Measurements from ENCODE around the gene KMT2C. TPM values are rescaled to one million over a fixed set of nuclear protein-coding genes. Genes with fewer than 3 reads are reported as not detected.

The KMT2C gene
- total and polyA plus RNA-seq, 2 of the 8 experiments (the other 6 are each of a cell fraction or from before 2014, with no cell fraction given) = 9.1 to 40.8 TPM

DNA sequence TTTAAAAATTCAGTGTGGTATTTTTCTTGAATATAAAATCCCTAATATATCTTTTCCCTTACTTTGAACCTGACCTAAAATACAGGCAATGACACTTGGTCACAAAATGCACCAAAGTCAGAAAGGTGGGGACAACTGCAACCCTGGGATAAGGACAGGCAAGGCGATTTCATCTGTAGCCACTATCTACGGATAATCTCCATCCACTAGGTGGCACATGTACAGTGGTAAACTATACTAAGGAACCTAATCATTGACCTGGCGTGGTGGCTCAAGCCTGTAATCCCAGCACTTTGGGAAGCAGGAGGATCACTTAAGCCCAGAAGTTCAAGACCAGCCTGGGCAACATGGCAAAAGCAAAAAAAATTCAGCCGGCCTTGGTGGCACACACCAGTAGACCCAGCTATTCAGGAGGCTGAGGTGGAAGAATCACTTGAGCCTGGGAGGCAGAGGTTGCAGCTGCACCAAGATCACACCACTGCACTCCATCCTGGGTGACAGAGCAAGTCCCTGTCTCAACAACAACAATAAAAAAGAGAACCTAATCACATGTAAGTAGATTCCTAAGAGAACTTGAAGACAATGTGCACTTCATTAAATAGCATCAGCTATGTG, 98.9 kb downstream of the KMT2C start:
- no peak overlapping the region for H3K4me2 ChIP-seq (ENCODE audit: insufficient read depth in 1 of 2, low read depth in 2 of 2, low read length in 2 of 2)
- peaks cover 0 to 3% (median 0%) of the 10 kb centered on the region in 4 experiments; a peak in 2 of 7 replicates for H3K4me1 ChIP-seq (replicated peaks in 1 of 4; ENCODE audit: control insufficient read depth in 3 of 4, insufficient read depth in 4 of 4, low read length in 3 of 4)
- DNase-seq (ENCODE audit: low read depth in 1 of 2, low spot score in 2 of 2) (no peak), FAIRE-seq (peak; percentile 89)
- no peak overlapping the region for H2AK5ac ChIP-seq (ENCODE audit: low read depth, low read length)
- no peak overlapping the region for H2BK15ac ChIP-seq (ENCODE audit: low read length)
- no peak overlapping the region for H3K4me3 ChIP-seq (ENCODE audit: extremely low read depth in 1 of 4, insufficient read depth in 2 of 4, low read depth in 3 of 4, low read length in 4 of 4)
- no peak overlapping the region for H3K4ac ChIP-seq (replicated peaks; ENCODE audit: insufficient read length, low read depth, low read length)
- H3K79me1 ChIP-seq (ENCODE audit: low read depth, low read length) = no peaks in the 10 kb centered on the region; the same call in 1 of the 2 replicates
- no peak overlapping the region for H3K27ac ChIP-seq (ENCODE audit: low read depth, low read length)
- no peak overlapping the region for H2BK20ac ChIP-seq (ENCODE audit: low read length)
- H2AFZ ChIP-seq (ENCODE audit: low read length) = no peak overlapping the region
- H3K9ac ChIP-seq (replicated peaks in 1 of 4; ENCODE audit: extremely low read depth in 1 of 4, low read depth in 3 of 4, low read length in 3 of 4) = no peak overlapping the region
- no peaks in the 10 kb centered on the region for H3K36me3 ChIP-seq (ENCODE audit: control insufficient read depth in 2 of 4, insufficient read depth in 4 of 4, low read length in 3 of 4)
- H3K18ac ChIP-seq (ENCODE audit: extremely low read depth, low read length) = no peak overlapping the region
- no peak overlapping the region for H2BK12ac ChIP-seq (ENCODE audit: low read depth, low read length)
- 47% methylated on average over 4 of the region's 4 CpGs; no CpG with 5 or more reads in 1 of the 2 experiments for WGBS, 2 experiments (ENCODE audit: extremely low coverage in 1 of 2, insufficient coverage in 1 of 2, insufficient read length in 1 of 2, insufficient replicate concordance in 2 of 2, low coverage in 1 of 2, low lambda C conversion rate in 2 of 2, missing lambda C conversion rate in 1 of 2)
- no peaks in the 10 kb centered on the region for H4K20me1 ChIP-seq (replicated peaks in 1 of 2; ENCODE audit: control insufficient read depth in 1 of 2, insufficient read depth in 2 of 2, low read length in 2 of 2)
- H3K56ac ChIP-seq (replicated peaks; ENCODE audit: insufficient read length, low read depth, low read length) = no peak overlapping the region
- no peak overlapping the region for H2BK5ac ChIP-seq (ENCODE audit: low read depth, low read length)
- H4K91ac ChIP-seq (replicated peaks; ENCODE audit: insufficient read length, low read length) = no peak overlapping the region
- H4K5ac ChIP-seq (ENCODE audit: insufficient read length, low read depth, low read length) = no peak overlapping the region
- ChIA-PET CTCF (ENCODE audit: partially characterized antibody) (interaction anchor here (0.6 to 3.5 kb wide), 15 partner anchors 14 to 369 kb away, joined by 3 to 21 read pairs (median 3); no protein-coding TSS in a partner anchor), POLR2A (ENCODE audit: partially characterized antibody) (no interaction called here)
- no peak overlapping the region for H4K8ac ChIP-seq (ENCODE audit: extremely low read depth, insufficient read depth, low read length)
- H3K14ac ChIP-seq (ENCODE audit: insufficient read length) = no peak overlapping the region
- no peaks in the 10 kb centered on the region for H3K27me3 ChIP-seq (replicated peaks in 1 of 4; ENCODE audit: control insufficient read depth in 3 of 4, extremely low read depth in 1 of 4, insufficient read depth in 3 of 4, low read length in 3 of 4)
- H3K79me2 ChIP-seq (ENCODE audit: control insufficient read depth in 1 of 2, insufficient read depth in 2 of 2, low read length in 2 of 2) = peaks cover 0 to 55% of the 10 kb centered on the region in 2 experiments; a peak in 2 of 4 replicates
- no peak overlapping the region for H2BK120ac ChIP-seq (replicated peaks; ENCODE audit: low read depth, low read length)
- no peaks in the 10 kb centered on the region for H3K9me3 ChIP-seq (ENCODE audit: insufficient read depth in 2 of 2, low read depth in 1 of 2, low read length in 1 of 2)
- TF ChIP-seq RAD21 (IDR thresholded peaks at IDR 0.05 in 1 of 2, conservative IDR thresholded peaks at IDR 0.05 in 1 of 2; ENCODE audit: low read depth in 2 of 2, low read length in 2 of 2) (peak; percentile 65 to 69), CHD2 (IDR thresholded peaks at IDR 0.05; ENCODE audit: low read length) (no peak), CTCF (IDR thresholded peaks at IDR 0.05; ENCODE audit: control extremely low read depth in 1 of 3, insufficient read depth in 1 of 3, low read depth in 1 of 3, low read length in 3 of 3) (peak in 2 of 3 experiments; percentile 59 to 62; a peak in 3 of 4 replicates), TEAD4 (IDR thresholded peaks at IDR 0.05; ENCODE audit: low read depth, low read length) (no peak), TAF7 (optimal IDR thresholded peaks at IDR 0.05; ENCODE audit: borderline replicate concordance, low read depth, low read length) (no peak), SP2 (IDR thresholded peaks at IDR 0.05; ENCODE audit: low read length) (no peak)
- no peak overlapping the region for H3K23ac ChIP-seq (ENCODE audit: insufficient read length)
- H3K23me2 ChIP-seq (ENCODE audit: low read depth, low read length) = no peaks in the 10 kb centered on the region

All from H1 (cell line).